ENCODE measurements around the gene TUBA8. TPM values are rescaled to one million over a fixed set of nuclear protein-coding genes. Genes with fewer than 3 reads are reported as not detected.
"Not testable (repeated sequence)": the region's sequence is repeated elsewhere in the genome, so short reads cannot be mapped to it uniquely, and the experiment has no call there.

TUBA8 gene
- polyA plus RNA-seq, 5 donors: 1.6 to 3.1 (median 2.1) TPM

DNA sequence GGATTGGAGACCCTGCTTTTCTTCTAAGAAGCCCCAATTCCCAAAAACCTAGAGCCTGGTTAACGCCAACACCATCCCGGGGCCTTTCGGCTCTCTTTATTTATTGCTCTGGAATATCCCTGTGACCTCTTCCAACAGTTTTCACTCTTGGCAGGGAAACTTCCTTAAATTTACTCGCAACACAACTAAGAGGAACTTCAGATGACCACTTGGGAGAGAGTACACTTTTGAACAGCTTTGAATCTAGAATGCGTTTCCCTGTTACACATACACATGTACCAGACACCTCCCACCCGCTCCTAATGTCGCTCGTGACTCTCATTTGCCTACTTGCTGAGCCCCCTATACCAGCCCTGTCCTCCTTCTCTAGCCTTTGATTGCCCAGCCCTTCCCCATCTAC lies 19.4 kb downstream of the TUBA8 start:
- no peak for DNase-seq

GRCh38 chr22:18130699-18131429 lies 20.3 kb downstream of the TUBA8 start:
- no peak for DNase-seq

GRCh38 chr22:18133452-18133851 lies 22.8 kb downstream of the TUBA8 start:
- peak in 1 of 2 donors; percentile 25 for DNase-seq

GRCh38 chr22:18136563-18137320 lies 26.1 kb downstream of the TUBA8 start:
- DNase-seq: no peak

GRCh38 chr22:18141004-18141403 lies 30.4 kb downstream of the TUBA8 start:
- not testable (repeated sequence) for DNase-seq

DNA sequence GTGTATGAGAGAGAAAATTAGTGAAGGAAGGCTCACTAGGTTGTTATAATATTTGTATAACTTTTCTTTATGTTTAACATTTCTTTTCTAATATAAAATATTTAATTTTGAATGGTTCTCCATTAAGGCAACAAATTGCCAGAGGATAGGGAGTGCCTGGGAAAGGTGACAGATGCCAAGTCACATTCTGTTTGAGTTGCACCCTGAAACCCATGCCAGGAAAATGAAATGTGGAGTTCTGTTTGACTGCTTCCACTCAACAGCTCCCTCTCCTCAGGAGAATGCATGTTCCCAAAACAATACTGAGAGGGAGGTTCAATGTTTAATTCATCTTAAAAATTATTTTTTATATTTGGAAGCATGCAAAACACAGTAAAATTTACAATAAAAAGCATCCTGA lies 33.5 kb downstream of the TUBA8 start:
- DNase-seq: no peak

DNA sequence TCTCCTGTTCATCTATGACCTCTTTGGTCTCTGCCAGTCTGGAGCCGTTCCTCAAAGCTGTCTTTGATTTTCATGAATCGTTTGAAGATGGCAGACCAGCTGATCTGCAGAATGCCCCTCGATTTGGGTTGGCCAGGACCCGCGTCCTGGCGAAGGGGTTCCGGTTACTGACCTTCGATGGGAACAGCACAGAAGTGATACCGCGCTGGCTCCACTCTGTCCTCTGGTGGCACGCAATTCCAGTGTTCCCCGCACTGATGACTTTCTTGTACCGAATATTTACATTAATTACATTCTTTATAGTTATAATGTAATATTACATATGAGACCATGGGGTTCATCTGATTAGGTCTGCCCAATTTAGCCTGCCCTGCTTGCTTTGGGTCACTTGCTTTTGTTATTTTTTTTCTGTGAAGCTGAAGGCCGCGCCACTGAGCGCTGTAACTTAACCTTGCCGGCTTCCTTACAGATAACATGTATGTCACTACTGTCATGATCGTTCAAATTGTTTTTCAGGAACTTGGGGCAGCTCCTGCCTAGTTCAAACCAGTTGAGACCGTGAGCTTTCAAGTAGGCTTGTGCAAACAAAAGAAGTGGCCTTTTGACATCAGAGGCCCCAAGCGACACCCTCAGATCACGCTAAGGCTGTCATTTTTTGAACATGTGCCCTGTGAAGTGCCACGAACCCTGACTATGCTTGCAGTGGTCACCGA lies 35.2 kb downstream of the TUBA8 start:
- DNase-seq: peak in 1 of 2 donors; percentile 8

DNA sequence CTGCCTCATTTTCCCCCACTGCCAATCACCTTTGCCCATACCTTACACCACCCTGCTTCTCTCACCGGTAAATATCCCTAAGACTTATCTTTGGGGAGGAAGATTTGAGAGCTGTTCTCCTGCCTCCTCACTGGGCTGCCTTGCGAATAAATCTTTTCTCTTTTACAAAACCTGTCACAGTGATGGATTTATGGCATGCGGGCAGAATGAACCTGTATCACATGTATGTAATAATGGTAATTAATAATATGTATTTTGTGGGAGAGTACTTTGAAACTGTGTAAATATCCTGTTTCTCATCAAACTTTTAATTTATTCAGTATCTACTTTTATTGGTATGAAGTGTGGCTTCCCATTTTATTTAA lies 35.8 kb downstream of the TUBA8 start:
- DNase-seq: no peak

DNA sequence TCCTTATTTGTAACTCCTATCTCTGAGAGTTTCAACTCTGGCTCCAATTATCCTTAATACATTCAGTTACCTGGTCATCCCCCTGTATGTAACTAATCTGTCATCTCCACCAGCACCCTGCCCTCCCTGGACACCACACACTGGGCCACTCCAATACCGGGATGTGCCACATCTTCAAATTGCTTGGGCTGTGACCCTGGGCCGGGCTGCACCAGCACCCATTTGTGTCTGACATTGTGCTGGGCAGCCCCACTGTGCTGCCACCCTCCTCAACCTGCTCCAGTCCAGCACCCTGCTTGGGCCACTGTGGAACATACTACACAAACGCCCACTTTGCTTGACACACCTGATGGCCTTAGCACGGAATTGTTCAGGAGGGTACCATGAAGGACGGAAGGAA lies 37.2 kb downstream of the TUBA8 start:
- DNase-seq: no peak

GRCh38 chr22:18148293-18148965 lies 37.8 kb downstream of the TUBA8 start:
- DNase-seq: no peak

GRCh38 chr22:18152519-18152918 lies 41.9 kb downstream of the TUBA8 start:
- DNase-seq: no peak

- no peak for DNase-seq
These were observed 44.3 kb downstream of the TUBA8 start for GRCh38 chr22:18154821-18155390.

GRCh38 chr22:18155546-18155945 lies 44.9 kb downstream of the TUBA8 start:
- DNase-seq: not testable (repeated sequence)

DNA sequence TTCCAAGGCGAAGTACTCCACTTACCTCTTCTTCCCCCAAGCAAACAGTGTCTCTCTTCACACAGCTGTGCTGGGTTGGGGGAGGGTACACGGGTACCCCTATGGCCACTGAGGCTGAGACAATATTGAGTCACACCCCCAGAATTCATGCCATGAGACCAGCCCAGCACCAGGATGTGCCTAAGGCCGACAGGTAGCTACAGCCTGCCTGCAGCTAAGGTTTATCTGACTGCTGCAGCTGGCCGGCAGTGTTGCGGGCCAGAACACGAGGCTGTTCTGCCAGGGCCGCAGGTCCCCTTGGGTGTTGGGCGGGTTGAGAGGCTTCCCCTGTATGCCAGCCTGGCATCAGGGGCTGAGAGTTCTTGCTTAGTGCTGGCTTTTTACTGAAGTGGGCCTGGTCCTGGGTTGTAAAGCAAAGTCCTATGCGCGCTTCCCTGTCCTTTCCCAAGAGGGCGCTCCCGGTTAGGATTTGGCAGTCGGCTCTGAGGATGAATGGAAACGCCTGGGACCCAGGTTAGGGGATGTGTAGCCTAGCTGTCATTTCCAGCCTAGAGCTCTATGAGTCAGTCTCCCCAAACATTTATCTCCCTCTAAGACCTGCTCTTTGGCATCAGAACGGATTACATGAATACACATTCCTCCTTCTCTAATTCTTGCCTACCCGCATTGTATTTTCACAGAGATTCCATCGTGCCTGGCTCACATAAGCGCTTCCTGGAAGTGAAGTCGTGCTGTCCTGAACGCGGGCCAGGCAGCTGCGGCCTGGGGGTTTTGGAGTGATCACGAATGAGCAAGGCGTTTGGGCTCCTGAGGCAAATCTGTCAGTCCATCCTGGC lies 46.5 kb downstream of the TUBA8 start:
- DNase-seq: peak; percentile 39 to 58

GRCh38 chr22:18157714-18158028 lies 47.1 kb downstream of the TUBA8 start:
- no peak for DNase-seq

DNA sequence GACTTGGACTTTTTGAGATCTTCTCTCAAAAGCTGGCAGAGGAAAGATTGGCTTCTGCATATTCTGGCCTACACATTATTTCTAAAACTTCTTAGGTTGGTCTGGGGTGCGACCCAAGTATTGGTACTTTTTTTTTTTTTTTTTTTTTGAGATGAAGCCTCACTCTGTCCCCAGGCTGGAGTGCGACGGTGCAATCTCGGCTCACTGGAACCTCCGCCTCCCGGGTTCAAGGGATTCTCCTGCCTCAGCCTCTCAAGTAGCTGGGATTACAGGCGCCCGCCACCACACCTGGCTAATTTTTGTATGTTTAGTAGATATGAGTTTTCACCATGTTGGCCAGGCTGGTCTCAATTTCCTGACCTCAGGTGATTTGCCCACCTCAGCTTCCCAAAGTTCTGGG lies 50.0 kb downstream of the TUBA8 start:
- not testable (repeated sequence) for DNase-seq

DNA sequence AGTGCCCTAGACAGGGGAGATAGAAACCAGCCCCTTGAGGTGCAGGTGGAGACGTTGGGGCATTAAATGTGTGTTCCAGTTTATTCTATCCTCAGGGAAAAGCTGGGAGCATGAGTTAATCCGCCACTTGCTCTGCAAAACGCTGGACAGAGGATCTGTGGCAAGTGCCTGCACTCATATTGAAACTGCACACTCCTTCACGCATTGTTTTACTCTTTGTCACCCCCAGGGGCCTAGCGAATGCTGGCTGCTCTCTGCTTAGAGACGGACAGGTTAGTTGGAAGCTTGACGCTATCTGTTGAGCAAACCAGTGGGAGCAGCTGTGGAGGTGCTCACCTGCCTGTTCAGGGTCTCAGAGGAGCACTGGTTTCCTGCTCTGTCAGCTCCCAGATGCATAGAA lies 53.2 kb downstream of the TUBA8 start:
- not testable (repeated sequence) for DNase-seq

DNA sequence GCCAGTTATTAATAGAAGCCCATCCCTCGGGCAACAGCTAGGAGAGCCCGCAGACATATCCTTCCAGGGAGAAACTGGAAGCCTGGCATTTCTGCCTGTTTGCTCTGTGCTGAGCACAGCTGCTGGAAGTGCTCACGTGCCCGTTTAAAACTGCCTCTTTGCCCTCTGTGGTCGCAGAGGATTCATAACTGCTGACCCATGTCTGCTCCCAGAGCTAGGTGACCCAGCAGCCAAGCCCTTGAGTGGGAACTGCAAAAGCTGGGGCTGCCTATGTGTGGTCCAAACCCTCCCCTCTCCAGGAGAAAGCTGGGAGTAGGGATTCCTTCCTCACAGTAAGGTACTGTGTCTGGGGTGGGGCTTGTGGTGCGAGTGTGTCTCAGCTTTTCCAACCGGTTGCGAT lies 54.0 kb downstream of the TUBA8 start:
- DNase-seq: not testable (repeated sequence)

- not testable (repeated sequence) for DNase-seq
These were observed 54.7 kb downstream of the TUBA8 start for GRCh38 chr22:18165356-18165755.

GRCh38 chr22:18170284-18170683 lies 59.7 kb downstream of the TUBA8 start:
- not testable (repeated sequence) for DNase-seq

GRCh38 chr22:18172203-18172602 lies 61.6 kb downstream of the TUBA8 start:
- not testable (repeated sequence) for DNase-seq
